Renal cortex interstitium (tissue), 11 donors: ENCODE results near the gene PPP2R5E. TPM values are rescaled to one million over a fixed set of nuclear protein-coding genes. Genes with fewer than 3 reads are reported as not detected.

Source experiments
- DNase-seq, 11 donors: peaks; one replicate each; pipeline ENCODE4 v3.0.0-alpha.2; 2013; ENCODE audit warnings: low read depth in 9 of 11, low spot score in 4 of 11; ENCODE audit errors: extremely low read depth in 1 of 11
- polyA plus RNA-seq, 3 donors: library from polyadenylated mRNA; unstranded; fragments of 120-200 nt; gene quantifications; one replicate each; pipeline ENCODE4 v1.2.1, GENCODE V29; 2013; ENCODE audit not compliant: insufficient read length in 3 of 3

The PPP2R5E gene
- polyA plus RNA-seq, 3 donors, result 35.9 to 43.7 (median 38.8) TPM

DNA sequence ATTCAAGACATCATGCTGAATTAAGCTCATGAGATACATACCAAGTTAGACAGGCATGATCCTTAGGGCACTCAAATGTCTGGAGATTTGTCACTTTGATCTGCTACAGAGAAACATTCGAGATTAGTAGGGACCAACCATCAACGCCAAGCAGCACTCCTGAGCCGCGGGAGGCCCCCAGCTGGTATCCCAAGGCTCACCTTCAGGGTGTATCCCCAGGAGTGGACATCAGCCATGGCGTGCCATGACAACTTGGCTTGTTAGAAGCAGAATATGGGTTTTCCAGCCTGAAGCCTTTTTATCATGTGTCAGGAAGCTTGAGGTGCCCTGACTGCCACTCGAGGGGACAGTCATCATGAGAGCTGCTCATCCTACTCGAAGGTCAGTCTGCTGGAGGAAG, 185.3 kb downstream of the PPP2R5E start:
- no peak for DNase-seq

DNA sequence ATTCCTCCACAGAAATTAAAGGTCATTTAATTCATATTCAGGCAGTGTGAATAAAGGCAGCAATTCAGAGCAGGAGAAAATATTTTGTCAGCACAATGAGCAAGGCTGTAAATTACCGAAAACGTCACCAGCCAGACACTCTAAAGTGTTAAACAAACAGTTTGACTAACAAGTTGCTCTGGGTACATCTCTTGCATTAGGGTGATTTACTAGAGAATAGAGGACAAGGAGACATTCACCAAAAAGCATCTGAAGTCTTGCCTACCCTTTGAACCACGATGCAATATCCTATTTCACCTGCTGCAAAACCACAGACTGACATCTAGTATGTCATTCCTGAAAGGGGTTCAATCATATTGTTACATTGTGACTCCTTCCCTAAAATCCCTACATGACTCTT, 197.4 kb downstream of the PPP2R5E start:
- peak in 3 of 11 donors; percentile 7 to 36 (median 8) for DNase-seq

DNA sequence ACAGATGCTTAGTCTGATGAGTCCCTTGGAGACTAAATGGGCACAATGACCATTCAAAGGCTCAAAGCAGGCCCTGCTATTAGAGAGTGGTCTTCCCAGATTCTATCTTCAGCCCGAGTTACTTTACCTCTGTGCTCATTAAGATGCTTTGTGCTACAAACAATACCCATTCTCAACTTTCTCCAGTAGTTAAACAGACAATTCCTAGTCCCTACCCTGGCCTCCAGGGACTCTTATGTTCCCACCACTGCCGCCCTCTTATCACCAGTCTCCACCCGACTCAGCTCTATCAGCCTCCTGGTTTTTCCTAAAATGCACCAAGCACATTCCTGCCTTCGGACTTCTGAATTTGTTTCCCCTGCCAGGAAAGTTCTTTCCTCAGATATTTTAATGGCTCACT, 198.8 kb downstream of the PPP2R5E start:
- DNase-seq, result no peak

DNA sequence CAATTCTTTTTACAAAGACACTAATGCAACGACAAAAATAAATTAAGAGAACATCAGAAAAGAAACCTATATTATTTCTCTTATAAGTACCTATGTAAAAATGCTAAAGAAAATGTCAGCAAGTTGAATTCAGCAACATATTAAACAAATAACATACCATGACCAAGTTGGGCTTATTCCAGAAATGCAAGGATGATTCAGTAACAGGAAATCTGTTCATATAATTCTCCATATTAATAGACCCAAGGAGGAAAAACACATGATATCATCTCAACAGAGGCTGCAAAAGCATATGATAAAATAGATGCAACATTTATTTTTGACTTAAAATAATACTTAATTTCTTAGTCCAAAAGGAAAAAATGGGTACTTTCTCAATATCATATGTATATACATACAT, 199.3 kb downstream of the PPP2R5E start:
- DNase-seq, result no peak

DNA sequence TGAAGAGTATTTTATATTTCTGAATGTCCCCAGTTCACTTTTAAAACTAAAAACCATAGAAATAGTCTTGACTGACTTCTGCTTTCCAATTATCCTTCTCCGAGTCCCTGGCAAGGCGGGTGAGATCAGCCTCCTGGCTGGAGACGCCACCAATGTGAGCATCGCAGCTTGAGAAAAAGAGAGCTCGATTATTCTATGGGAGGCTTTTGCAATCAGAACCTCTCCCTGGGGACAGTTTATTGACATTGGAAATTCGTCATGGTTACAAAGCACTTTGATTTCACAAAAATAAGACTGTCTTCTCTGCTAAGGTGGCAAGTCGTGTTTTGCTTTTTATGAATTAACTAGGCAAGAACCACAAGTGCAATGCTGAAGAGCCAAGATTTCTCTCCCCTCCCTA, 200.8 kb downstream of the PPP2R5E start:
- no peak for DNase-seq

DNA sequence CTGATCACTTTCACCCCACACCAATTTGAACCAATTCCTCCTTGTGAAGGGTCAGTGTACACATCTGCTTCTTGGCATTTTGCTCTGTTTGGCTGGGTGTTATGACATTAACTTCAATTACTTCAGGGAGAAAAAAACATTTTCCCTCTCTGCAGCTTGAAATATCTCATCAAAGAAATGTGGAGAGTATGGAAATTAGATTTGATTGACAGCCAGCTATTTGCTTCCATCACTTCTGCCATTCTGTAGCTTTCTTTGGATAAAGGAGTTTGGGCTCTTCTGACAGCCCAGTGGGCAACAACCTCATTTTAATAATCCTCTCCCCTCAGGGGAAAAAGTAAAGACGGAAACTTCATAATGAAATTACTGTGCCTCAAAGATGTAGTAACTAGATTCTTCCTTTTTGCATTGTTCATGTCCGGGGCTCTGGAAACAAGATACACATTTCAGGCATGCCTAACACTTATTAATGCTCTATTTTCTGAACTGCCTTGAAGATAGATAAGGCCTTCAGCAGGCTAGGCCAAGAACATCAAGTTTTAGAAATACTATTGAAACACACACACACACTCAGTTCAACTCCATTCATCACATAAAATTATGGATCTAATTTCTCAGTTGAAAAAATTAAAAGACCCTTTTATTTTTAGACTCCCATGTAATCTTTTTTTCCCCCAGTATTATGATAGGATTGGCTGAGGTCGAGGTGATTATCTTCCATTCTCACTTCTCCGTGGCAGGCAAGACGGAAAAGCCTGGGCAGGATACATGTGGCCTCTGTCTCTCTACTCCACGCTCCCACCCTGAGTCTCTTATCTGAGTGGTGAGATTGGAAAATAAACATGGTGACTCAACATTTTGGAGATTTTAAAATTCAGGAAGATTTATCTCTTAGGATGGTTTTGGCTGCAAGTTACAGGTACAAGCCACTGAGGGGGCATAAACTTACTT, 214.1 kb downstream of the PPP2R5E start:
- no peak for DNase-seq

DNA sequence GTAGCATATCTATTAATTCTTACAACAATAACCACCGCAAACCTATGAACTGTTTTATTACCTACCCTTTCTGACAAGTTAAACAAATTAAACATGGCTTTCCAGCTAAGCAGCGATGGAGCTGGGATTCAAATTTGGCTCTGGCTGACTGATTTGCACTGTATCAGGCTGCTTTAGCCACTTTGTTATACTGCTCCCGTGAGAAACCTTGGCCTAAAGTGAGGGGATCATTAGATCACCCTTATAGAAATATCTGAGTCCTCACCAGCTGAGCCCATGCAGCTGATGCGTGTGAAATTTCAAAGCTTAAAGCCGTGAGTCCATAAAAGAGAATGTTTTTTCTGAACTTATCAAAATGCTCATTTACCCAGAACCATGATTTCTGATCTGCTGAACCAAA, 216.3 kb downstream of the PPP2R5E start:
- DNase-seq, result no peak

DNA sequence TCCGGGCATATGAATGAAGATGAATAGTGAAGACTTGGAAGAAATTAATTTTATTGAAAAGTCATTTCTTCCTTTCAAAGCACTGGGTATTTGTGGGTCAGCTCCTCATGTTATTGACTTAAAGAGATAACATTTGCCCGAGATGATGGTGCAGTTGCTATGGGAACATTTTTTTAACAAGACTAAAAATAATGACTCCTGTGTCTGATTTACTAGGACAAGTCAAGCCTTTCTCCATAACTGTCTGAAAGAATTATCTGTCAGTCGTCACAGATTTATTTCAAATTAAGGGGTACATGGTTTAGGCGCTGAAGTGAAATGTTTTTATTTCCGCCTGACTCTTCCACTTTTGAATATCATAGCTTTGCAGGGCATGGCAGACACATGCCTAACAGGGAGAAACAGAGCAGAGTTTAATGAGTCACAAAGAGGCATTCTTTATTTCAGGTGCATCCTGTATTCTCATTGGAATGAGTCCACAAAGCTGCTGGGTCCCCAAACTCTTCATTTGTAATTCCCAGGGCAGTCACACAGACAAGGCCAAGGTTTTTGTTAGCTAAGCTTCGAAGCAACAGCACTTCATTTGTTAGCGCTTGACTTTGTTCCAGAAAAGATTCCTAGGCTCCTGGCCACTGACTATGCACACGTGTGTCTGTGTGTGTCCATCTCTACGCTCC, 220.1 kb downstream of the PPP2R5E start:
- DNase-seq, result no peak

DNA sequence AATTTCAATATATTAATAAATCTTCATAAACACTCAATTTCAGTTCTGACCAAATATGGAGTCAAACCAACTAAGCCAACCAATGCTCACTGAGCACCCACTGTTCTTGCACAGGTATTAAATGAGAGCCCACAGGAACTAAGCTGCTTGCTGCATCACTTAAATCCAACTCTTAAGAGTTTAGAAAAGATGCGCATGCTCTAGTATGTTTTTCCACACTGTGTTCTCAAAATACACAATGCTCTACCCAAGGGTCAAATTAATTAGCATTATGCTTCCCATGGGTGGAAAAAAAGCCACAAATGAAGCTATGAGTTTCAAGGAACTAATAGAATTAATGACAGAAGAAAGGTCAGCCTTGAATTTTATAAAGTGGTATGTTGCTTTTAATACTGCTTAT, 220.7 kb downstream of the PPP2R5E start:
- DNase-seq, result no peak

Other genes starting within 250 kb of the PPP2R5E start
- gene GPHB5, start 224.4 kb downstream of the PPP2R5E start, polyA plus RNA-seq, result not detected
- gene WDR89, start 98.5 kb upstream of the PPP2R5E start, polyA plus RNA-seq, result 10 to 100 TPM; 20.6 to 27.4 (median 22.5) TPM
- gene SGPP1, start 184.7 kb upstream of the PPP2R5E start, polyA plus RNA-seq, result 10 to 100 TPM; 24.7 to 42.6 (median 31.7) TPM